Hepatocyte (in vitro differentiated cells): ENCODE measurements around the gene SDC4. TPM values are rescaled to one million over a fixed set of nuclear protein-coding genes. Genes with fewer than 3 reads are reported as not detected.
"Not testable (repeated sequence)": the region's sequence is repeated elsewhere in the genome, so short reads cannot be mapped to it uniquely, and the experiment has no call there.

ENCODE experiments used
- DNase-seq: peaks from one replicate; pipeline ENCODE4 v3.0.0-alpha.2; 2016; ENCODE audit warnings: low spot score
- H2AFZ ChIP-seq: fragments of 200-600 bp; sonication (generic); 2 replicates; pipeline ENCODE4 v1.6.0; 2016; ENCODE audit warnings: antibody characterized with exemption, mild to moderate bottlenecking
- H3K27ac ChIP-seq: fragments of 200-600 bp; sonication (generic); 2 replicates; pipeline ENCODE4 v1.5.1; 2016; ENCODE audit warnings: mild to moderate bottlenecking
- H3K27me3 ChIP-seq: fragments of 200-600 bp; sonication (generic); 2 replicates; pipeline ENCODE4 v1.6.1; 2016
- H3K36me3 ChIP-seq: fragments of 200-600 bp; sonication (generic); replicated peaks from 2 replicates; pipeline ENCODE4 v1.5.1; 2016; ENCODE audit warnings: low read depth; ENCODE audit not compliant: insufficient read depth
- H3K4me1 ChIP-seq: fragments of 200-600 bp; sonication (generic); 2 replicates; pipeline ENCODE4 v1.5.1; 2016; ENCODE audit warnings: mild to moderate bottlenecking, moderate library complexity; ENCODE audit not compliant: insufficient read depth
- H3K4me2 ChIP-seq: fragments of 200-600 bp; sonication (generic); 2 replicates; pipeline ENCODE4 v1.6.0; 2016
- H3K4me3 ChIP-seq: fragments of 200-600 bp; sonication (generic); 2 replicates; pipeline ENCODE4 v1.5.1; 2016; ENCODE audit warnings: mild to moderate bottlenecking
- H3K79me2 ChIP-seq: fragments of 200-600 bp; sonication (generic); 2 replicates; pipeline ENCODE4 v1.6.0; 2017; ENCODE audit warnings: mild to moderate bottlenecking
- H3K9me2 ChIP-seq: fragments of 200-600 bp; sonication (generic); replicated peaks from 2 replicates; pipeline ENCODE4 v1.6.0; 2017; ENCODE audit warnings: mild to moderate bottlenecking; ENCODE audit not compliant: insufficient read depth
- H3K9me3 ChIP-seq: fragments of 200-600 bp; sonication (generic); 2 replicates; pipeline ENCODE4 v1.5.1; 2016; ENCODE audit warnings: low read depth, mild to moderate bottlenecking
- H4K20me1 ChIP-seq: fragments of 200-600 bp; sonication (generic); 2 replicates; pipeline ENCODE4 v1.6.0; 2016; ENCODE audit warnings: mild to moderate bottlenecking; ENCODE audit not compliant: insufficient read depth, poor library complexity, severe bottlenecking
- CTCF ChIP-seq: fragments of 200-600 bp; sonication (generic); IDR thresholded peaks from 2 replicates; pipeline ENCODE4 v1.5.1; 2016; ENCODE audit warnings: antibody characterized with exemption, mild to moderate bottlenecking; ENCODE audit not compliant: poor library complexity
- EZH2 ChIP-seq: fragments of 200-600 bp; sonication (generic); IDR thresholded peaks from 2 replicates; pipeline ENCODE4 v1.6.1; 2016; ENCODE audit warnings: antibody characterized with exemption, mild to moderate bottlenecking, borderline replicate concordance
- EZH2phosphoT487 ChIP-seq: fragments of 200-600 bp; sonication (generic); IDR thresholded peaks from one replicate; pipeline ENCODE4 v1.6.1; 2018; ENCODE audit warnings: antibody characterized with exemption, mild to moderate bottlenecking, low read depth, moderate library complexity; ENCODE audit not compliant: unreplicated experiment, severe bottlenecking
- WGBS: methylation state at CpG from one replicate; pipeline ENCODE4 v1.1.6; 2016; ENCODE audit warnings: low lambda C conversion rate; ENCODE audit errors: missing lambda C conversion rate; 5-methylcytosine and 5-hydroxymethylcytosine counted together
- polyA plus RNA-seq: library from polyadenylated mRNA; unstranded; fragments of >200 nt; fragmentation: Nextera tagmentation; extraction: Ambion mirVana; gene quantifications from 2 replicates; pipeline ENCODE4 v1.2.1, GENCODE V29; 2016
- total RNA-seq: library from RNA; depleted of rRNA; stranded (reverse); fragments of >200 nt; gene quantifications from 2 replicates; pipeline ENCODE4 v1.2.3, GENCODE V29; 2014

The SDC4 gene
- total and polyA plus RNA-seq, 2 experiments from 2014 or later, result 178 to 191 TPM

- Histone ChIP-seq H3K4me2 (peak overlapping the region; percentile 44), H3K4me1 (peaks cover 6% of the 10 kb centered on the region), H3K9me2 (no peaks in the 10 kb centered on the region), H2AFZ (no peak overlapping the region), H3K36me3 (no peaks in the 10 kb centered on the region), H3K27me3 (no peaks in the 10 kb centered on the region), H4K20me1 (no peaks in the 10 kb centered on the region), H3K79me2 (no peaks in the 10 kb centered on the region), H3K27ac (peak overlapping the region; percentile 19), H3K4me3 (no peak overlapping the region), H3K9me3 (no peaks in the 10 kb centered on the region)
- DNase-seq, result no peak
- no peak for TF ChIP-seq EZH2
- TF ChIP-seq EZH2phosphoT487, result no peak
- no peak for TF ChIP-seq CTCF
- 63% methylated on average over 9 of the region's 9 CpGs for WGBS
Measured at GRCh38 chr20:45354423-45355208, 6.4 kb upstream of the SDC4 start.

- Histone ChIP-seq H3K9me2 (no peaks in the 10 kb centered on the region), H4K20me1 (no peaks in the 10 kb centered on the region), H3K27me3 (no peaks in the 10 kb centered on the region), H3K79me2 (no peaks in the 10 kb centered on the region), H3K36me3 (no peaks in the 10 kb centered on the region), H3K9me3 (no peaks in the 10 kb centered on the region), H3K27ac (no peak overlapping the region), H3K4me2 (no peak overlapping the region), H3K4me3 (no peak overlapping the region), H3K4me1 (peaks cover 6% of the 10 kb centered on the region), H2AFZ (no peak overlapping the region)
- 89% methylated on average over 1 of the region's 1 CpG for WGBS
- no peak for DNase-seq
- no peak for TF ChIP-seq CTCF
- no peak for TF ChIP-seq EZH2
- TF ChIP-seq EZH2phosphoT487, result no peak
Measured at GRCh38 chr20:45353746-45354145, 5.5 kb upstream of the SDC4 start.

GRCh38 chr20:45352729-45353128 is 4.5 kb upstream of the SDC4 start:
- Histone ChIP-seq H3K27ac (no peak overlapping the region), H3K27me3 (no peaks in the 10 kb centered on the region), H3K4me3 (no peak overlapping the region), H3K9me2 (no peaks in the 10 kb centered on the region), H3K79me2 (peaks cover 4% of the 10 kb centered on the region), H3K4me1 (peaks cover under 1% of the 10 kb centered on the region), H3K36me3 (no peaks in the 10 kb centered on the region), H3K4me2 (no peak overlapping the region), H2AFZ (no peak overlapping the region), H3K9me3 (no peaks in the 10 kb centered on the region), H4K20me1 (no peaks in the 10 kb centered on the region)
- WGBS, result 85% methylated on average over 3 of the region's 3 CpGs
- no peak for DNase-seq
- no peak for TF ChIP-seq EZH2
- no peak for TF ChIP-seq CTCF
- TF ChIP-seq EZH2phosphoT487, result no peak

GRCh38 chr20:45350795-45351194 is 2.6 kb upstream of the SDC4 start:
- 96% methylated on average over 10 of the region's 10 CpGs for WGBS
- H3K4me1 ChIP-seq, result peaks cover 12% of the 10 kb centered on the region

More at GRCh38 chr20:45350795-45351194, 2.6 kb upstream of the SDC4 start:
- not testable (repeated sequence) for DNase-seq, H3K4me2 ChIP-seq, H3K4me3 ChIP-seq, H3K36me3 ChIP-seq, H3K9me2 ChIP-seq, H3K27ac ChIP-seq, H3K27me3 ChIP-seq, H3K9me3 ChIP-seq, H2AFZ ChIP-seq
- Histone ChIP-seq H3K79me2 (peaks cover 23% of the 10 kb centered on the region), H4K20me1 (peaks cover 13% of the 10 kb centered on the region)
